ENCODE results near the gene MYO1D.
"Not testable (repeated sequence)": the region's sequence is repeated elsewhere in the genome, so short reads cannot be mapped to it uniquely, and the experiment has no call there.

Gene MYO1D

GRCh38 chr17:32563583-32563982 is 313.3 kb downstream of the MYO1D start:
- DNase-seq: no peak

GRCh38 chr17:32558997-32559650 is 317.8 kb downstream of the MYO1D start:
- DNase-seq: no peak

- no peak for DNase-seq
Observed at GRCh38 chr17:32558326-32558955, 318.5 kb downstream of the MYO1D start.

- DNase-seq: no peak
Observed at GRCh38 chr17:32555611-32556310, 321.2 kb downstream of the MYO1D start.

- no peak for DNase-seq
Observed at GRCh38 chr17:32553168-32553567, 323.8 kb downstream of the MYO1D start.

GRCh38 chr17:32552280-32552679 is 324.6 kb downstream of the MYO1D start:
- DNase-seq: no peak

- DNase-seq: no peak
Observed at GRCh38 chr17:32551186-32551955, 325.6 kb downstream of the MYO1D start.

GRCh38 chr17:32549559-32549958 is 327.4 kb downstream of the MYO1D start:
- no peak for DNase-seq

- DNase-seq: no peak
Observed at GRCh38 chr17:32546031-32546444, 330.9 kb downstream of the MYO1D start.

- no peak for DNase-seq
Observed at GRCh38 chr17:32542186-32542585, 334.7 kb downstream of the MYO1D start.

- no peak for DNase-seq
Observed at GRCh38 chr17:32541640-32542039, 335.3 kb downstream of the MYO1D start.

GRCh38 chr17:32536736-32537643 is 339.9 kb downstream of the MYO1D start:
- DNase-seq: no peak

- no peak for DNase-seq
Observed at GRCh38 chr17:32533296-32533695, 343.6 kb downstream of the MYO1D start.

GRCh38 chr17:32529604-32530003 is 347.3 kb downstream of the MYO1D start:
- DNase-seq: no peak

- no peak for DNase-seq
Observed at GRCh38 chr17:32528825-32529224, 348.1 kb downstream of the MYO1D start.

GRCh38 chr17:32527146-32527545 is 349.8 kb downstream of the MYO1D start:
- no peak for DNase-seq

GRCh38 chr17:32525122-32525521 is 351.8 kb downstream of the MYO1D start:
- DNase-seq: peak; percentile 34

- not testable (repeated sequence) for DNase-seq
Observed at GRCh38 chr17:32524553-32524880, 352.4 kb downstream of the MYO1D start.

- no peak for DNase-seq
Observed at GRCh38 chr17:32523827-32524552, 352.9 kb downstream of the MYO1D start.

- no peak for DNase-seq
Observed at GRCh38 chr17:32523017-32523680, 353.8 kb downstream of the MYO1D start.

GRCh38 chr17:32520737-32521404 is 356.1 kb downstream of the MYO1D start:
- DNase-seq: no peak

Measured in DMS 273 treated with DMSO at 0.1 percent for 48 hours (cell line).